Activated CD8-positive, alpha-beta T cell treated with anti-CD3 and anti-CD28 coated beads for 36 hours (primary cell): ENCODE results near the gene PLEKHF1. TPM values are rescaled to one million over a fixed set of nuclear protein-coding genes. Genes with fewer than 3 reads are reported as not detected.

ENCODE experiments used
- ATAC-seq: fragments of 200-7000 bp; cut with Tn5 transposase; one replicate; pipeline ENCODE4 v1.10.0; 2021; ENCODE audit warnings: mild to moderate bottlenecking, moderate library complexity
- CTCF ChIA-PET: fragments of 350-600 bp; sonication (Branson Sonifier 250); formaldehyde crosslinking; loops from one replicate; lab custom pipeline; 2021; ENCODE audit warnings: antibody characterized with exemption; lab: Charles Lee
- POLR2A ChIA-PET: fragments of 350-600 bp; sonication (Branson Sonifier 250); formaldehyde crosslinking; loops from one replicate; lab custom pipeline; 2021; ENCODE audit warnings: antibody characterized with exemption; lab: Charles Lee
- DNase-seq: peaks from one replicate; pipeline ENCODE4 v3.0.0-alpha.2; 2020
- H3K27ac Mint-ChIP-seq: one replicate; pipeline ENCODE4 v1.8.0; 2021; ENCODE audit warnings: mild to moderate bottlenecking, mixed read lengths
- H3K27me3 Mint-ChIP-seq: one replicate; pipeline ENCODE4 v1.8.0; 2021; ENCODE audit warnings: mixed read lengths
- H3K36me3 Mint-ChIP-seq: one replicate; pipeline ENCODE4 v1.8.0; 2021; ENCODE audit warnings: low read depth, mixed read lengths
- H3K4me1 Mint-ChIP-seq: one replicate; pipeline ENCODE4 v1.8.0; 2021; ENCODE audit warnings: low read depth, mixed read lengths
- H3K4me3 Mint-ChIP-seq: one replicate; pipeline ENCODE4 v1.8.0; 2021; ENCODE audit warnings: mild to moderate bottlenecking, moderate library complexity, mixed read lengths
- H3K9me3 Mint-ChIP-seq: one replicate; pipeline ENCODE4 v1.8.0; 2021; ENCODE audit warnings: mixed read lengths
- CTCF ChIP-seq: fragments of 200-600 bp; IDR thresholded peaks from one replicate; pipeline ENCODE4 v1.8.0; 2022; ENCODE audit warnings: antibody characterized with exemption, mild to moderate bottlenecking
- intact Hi-C: fragments of 100-400 bp; cut with micrococcal nuclease; formaldehyde crosslinking; loops from one replicate; pipeline ENCODE4 v1.10.0; 2022
- total RNA-seq, 2 experiments: library from RNA; stranded (reverse); gene quantifications; one replicate each; pipeline ENCODE4 v1.2.3, GENCODE V29; 2021

PLEKHF1 gene
- total RNA-seq, 2 experiments from 2014 or later, result 30.4 to 31.7 TPM

DNA sequence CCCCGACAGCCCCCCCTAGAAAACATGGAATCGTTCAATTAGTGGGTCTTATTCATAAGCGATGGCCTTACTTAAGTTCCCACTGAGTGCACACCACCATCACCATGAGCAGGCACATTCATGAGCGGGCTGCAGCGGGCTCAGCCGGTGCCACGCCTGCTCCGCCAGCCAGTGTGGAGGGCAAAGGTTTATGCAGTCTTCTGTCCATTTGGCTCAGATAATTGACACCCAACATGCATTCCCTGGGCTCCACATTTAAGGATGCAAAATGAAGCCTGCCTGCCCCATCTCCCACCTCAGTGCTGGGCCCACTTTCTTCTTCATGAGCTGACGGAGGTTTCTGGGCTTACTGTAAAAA lies 37.7 kb downstream of the PLEKHF1 start:
- Mint-ChIP-seq H3K27ac (no peak overlapping the region), H3K36me3 (peaks cover 40% of the 10 kb centered on the region), H3K27me3 (no peaks in the 10 kb centered on the region), H3K9me3 (no peaks in the 10 kb centered on the region), H3K4me1 (peaks cover 43% of the 10 kb centered on the region), H3K4me3 (no peak overlapping the region)
- TF ChIP-seq CTCF, result no peak
- CTCF ChIA-PET, result interaction anchor here (3.2 to 20.7 kb wide), 2 partner anchors 10 to 14 kb away, joined by 38 to 300 read pairs; no protein-coding TSS in a partner anchor
- ATAC-seq (no peak), DNase-seq (no peak)
- intact Hi-C loops, result no loop called here
- POLR2A ChIA-PET, result interaction anchor here (0.9 to 5.6 kb wide), 2 partner anchors 9 to 12 kb away, joined by 3 to 49 read pairs; partner anchors contain the start of gene C19orf12

- peak overlapping the region; percentile 47 for H3K4me3 Mint-ChIP-seq
- ChIA-PET CTCF (interaction anchor here (0.9 to 20.7 kb wide), 6 partner anchors 8 to 94 kb away, joined by 4 to 300 read pairs (median 8); partner anchors contain the start of gene C19orf12), POLR2A (interaction anchor here (0.8 to 5.6 kb wide), 2 partner anchors 10 to 14 kb away, joined by 3 to 49 read pairs; partner anchors contain the start of gene C19orf12)
- peaks cover 59% of the 10 kb centered on the region for H3K4me1 Mint-ChIP-seq
- no peaks in the 10 kb centered on the region for H3K27me3 Mint-ChIP-seq
- DNase-seq (peak; percentile 66), ATAC-seq (peak; percentile 81)
- H3K36me3 Mint-ChIP-seq, result peaks cover 47% of the 10 kb centered on the region
- no peak for TF ChIP-seq CTCF
- H3K9me3 Mint-ChIP-seq, result no peaks in the 10 kb centered on the region
- H3K27ac Mint-ChIP-seq, result peak overlapping the region; percentile 99
- intact Hi-C loops, result no loop called here
Measured at GRCh38 chr19:29704562-29705558, 39.6 kb downstream of the PLEKHF1 start.

GRCh38 chr19:29705706-29706105 lies 40.4 kb downstream of the PLEKHF1 start:
- Mint-ChIP-seq H3K27ac (peak overlapping the region; percentile 99), H3K4me1 (peaks cover 68% of the 10 kb centered on the region), H3K27me3 (no peaks in the 10 kb centered on the region), H3K9me3 (no peaks in the 10 kb centered on the region), H3K36me3 (peaks cover 53% of the 10 kb centered on the region), H3K4me3 (no peak overlapping the region)
- TF ChIP-seq CTCF, result no peak
- ChIA-PET CTCF (interaction anchor here (1.7 to 20.7 kb wide), 5 partner anchors 10 to 95 kb away, joined by 5 to 300 read pairs (median 9); partner anchors contain the start of gene C19orf12), POLR2A (interaction anchor here (0.6 to 5.6 kb wide), 3 partner anchors 9 to 46 kb away, joined by 3 to 49 read pairs (median 8); partner anchors contain the start of gene C19orf12)
- intact Hi-C loops, result no loop called here
- ATAC-seq, result no peak
- no peak for DNase-seq

DNA sequence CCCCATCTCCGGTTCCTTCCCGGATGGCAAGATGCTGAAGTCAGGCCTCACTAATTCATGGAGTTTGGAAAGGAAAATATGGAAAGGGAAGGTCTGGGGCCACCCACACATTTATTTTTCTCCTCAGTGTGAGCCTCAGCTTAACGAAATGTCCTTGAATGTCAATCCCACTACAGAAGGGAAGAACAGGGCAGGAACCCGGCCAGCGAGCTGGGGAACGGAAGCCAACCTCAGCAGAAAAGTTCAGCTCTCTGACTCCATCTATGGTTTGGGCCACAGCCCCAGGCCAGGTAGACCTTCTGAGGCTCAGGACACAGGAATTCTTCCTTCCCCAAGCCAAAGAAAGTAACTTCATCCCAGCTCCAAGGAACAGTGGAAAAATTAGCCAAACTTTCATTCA lies 41.4 kb downstream of the PLEKHF1 start:
- Mint-ChIP-seq H3K36me3 (peaks cover 56% of the 10 kb centered on the region), H3K4me3 (no peak overlapping the region), H3K27ac (peak overlapping the region; percentile 99), H3K4me1 (peaks cover 72% of the 10 kb centered on the region), H3K27me3 (no peaks in the 10 kb centered on the region), H3K9me3 (no peaks in the 10 kb centered on the region)
- intact Hi-C loops, result no loop called here
- no peak for TF ChIP-seq CTCF
- no peak for DNase-seq
- ATAC-seq, result no peak
- CTCF ChIA-PET, result interaction anchor here (0.8 to 20.7 kb wide), 6 partner anchors 9 to 129 kb away, joined by 3 to 300 read pairs (median 7); partner anchors contain the start of gene C19orf12
- POLR2A ChIA-PET, result interaction anchor here (0.8 to 5.6 kb wide), 3 partner anchors 8 to 43 kb away, joined by 3 to 49 read pairs (median 8); partner anchors contain the start of gene C19orf12
